PC-3 (cell line): ENCODE measurements around the gene WWC1.

ENCODE experiments used
- EZH2phosphoT487 ChIP-seq: fragments of 300-600 bp; sonication (generic); IDR thresholded peaks from 2 replicates; pipeline ENCODE4 v1.6.1; 2018; ENCODE audit warnings: mild to moderate bottlenecking, antibody characterized with exemption, low read length, borderline replicate concordance
- TF ChIP-seq, protein P1 (sequence below): fragments of 300-600 bp; sonication (generic); conservative IDR thresholded peaks from 2 replicates; pipeline ENCODE4 v1.5.1; 2017; ENCODE audit warnings: antibody characterized with exemption, low read depth, mild to moderate bottlenecking, low read length

DNA sequence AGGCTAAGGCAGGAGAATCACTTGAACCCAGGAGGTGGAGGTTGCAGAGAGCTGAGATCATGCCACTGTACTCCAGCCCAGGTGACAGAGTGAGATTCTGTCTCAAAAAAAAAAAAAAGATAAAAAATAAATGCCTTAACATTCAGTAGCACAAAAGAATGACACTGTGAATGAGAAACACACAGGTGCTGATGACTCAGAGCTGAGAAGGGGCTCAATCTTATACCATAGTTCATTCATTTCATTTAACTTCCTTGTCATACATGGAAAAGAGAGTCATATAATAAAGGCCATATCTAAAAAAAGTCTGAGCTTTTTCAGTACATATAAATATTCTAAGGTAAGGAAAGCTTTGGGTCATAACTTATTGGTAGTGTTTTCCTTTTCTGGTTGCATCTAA lies 40.6 kb downstream of the WWC1 start:
- TF ChIP-seq EZH2phosphoT487, result no peak
- TF ChIP-seq, protein P1, sequence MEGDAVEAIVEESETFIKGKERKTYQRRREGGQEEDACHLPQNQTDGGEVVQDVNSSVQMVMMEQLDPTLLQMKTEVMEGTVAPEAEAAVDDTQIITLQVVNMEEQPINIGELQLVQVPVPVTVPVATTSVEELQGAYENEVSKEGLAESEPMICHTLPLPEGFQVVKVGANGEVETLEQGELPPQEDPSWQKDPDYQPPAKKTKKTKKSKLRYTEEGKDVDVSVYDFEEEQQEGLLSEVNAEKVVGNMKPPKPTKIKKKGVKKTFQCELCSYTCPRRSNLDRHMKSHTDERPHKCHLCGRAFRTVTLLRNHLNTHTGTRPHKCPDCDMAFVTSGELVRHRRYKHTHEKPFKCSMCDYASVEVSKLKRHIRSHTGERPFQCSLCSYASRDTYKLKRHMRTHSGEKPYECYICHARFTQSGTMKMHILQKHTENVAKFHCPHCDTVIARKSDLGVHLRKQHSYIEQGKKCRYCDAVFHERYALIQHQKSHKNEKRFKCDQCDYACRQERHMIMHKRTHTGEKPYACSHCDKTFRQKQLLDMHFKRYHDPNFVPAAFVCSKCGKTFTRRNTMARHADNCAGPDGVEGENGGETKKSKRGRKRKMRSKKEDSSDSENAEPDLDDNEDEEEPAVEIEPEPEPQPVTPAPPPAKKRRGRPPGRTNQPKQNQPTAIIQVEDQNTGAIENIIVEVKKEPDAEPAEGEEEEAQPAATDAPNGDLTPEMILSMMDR, result no peak
